Measurements from ENCODE around the gene SV2C. TPM values are rescaled to one million over a fixed set of nuclear protein-coding genes. Genes with fewer than 3 reads are reported as not detected.

Gene SV2C
- total and polyA plus RNA-seq, 3 donors from 2014 or later: 0.24 to 0.87 (median 0.56) TPM

DNA sequence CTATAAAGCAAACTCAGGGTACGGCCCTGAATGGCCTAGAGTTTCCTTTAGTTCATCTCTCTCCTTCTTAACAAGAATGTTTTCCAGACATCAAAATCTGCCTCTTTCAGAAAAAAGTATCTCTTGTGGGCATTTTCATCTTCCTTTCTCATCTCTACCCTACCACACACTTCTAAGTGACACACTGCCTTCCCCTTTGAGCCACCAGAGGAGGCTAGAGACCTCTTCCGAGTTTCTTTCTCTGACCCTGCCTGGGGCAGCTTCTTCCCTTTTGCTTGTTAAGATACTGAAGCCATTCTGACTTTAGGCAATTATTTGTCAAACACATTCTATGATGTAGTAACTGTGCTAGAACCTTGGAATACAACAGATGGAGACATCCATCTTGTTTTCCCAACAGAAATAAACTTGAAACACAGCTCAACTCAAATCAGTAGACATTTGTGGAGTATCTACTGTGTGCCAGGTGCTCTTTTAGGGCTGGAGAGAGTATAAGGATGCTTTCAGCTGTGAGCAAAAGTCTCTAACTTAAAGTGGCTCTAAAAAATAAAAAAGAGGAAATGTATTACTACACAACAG lies 8.6 kb upstream of the SV2C start:
- Histone ChIP-seq H3K27ac (no peak overlapping the region), H3K9me3 (no peaks in the 10 kb centered on the region), H3K27me3 (no peaks in the 10 kb centered on the region), H3K4me3 (no peak overlapping the region), H3K36me3 (ENCODE audit: low read depth, missing control alignments) (no peaks in the 10 kb centered on the region), H3K4me1 (no peaks in the 10 kb centered on the region)
- no peak for TF ChIP-seq POLR2A (IDR thresholded peaks at IDR 0.05)
- TF ChIP-seq, protein P1, sequence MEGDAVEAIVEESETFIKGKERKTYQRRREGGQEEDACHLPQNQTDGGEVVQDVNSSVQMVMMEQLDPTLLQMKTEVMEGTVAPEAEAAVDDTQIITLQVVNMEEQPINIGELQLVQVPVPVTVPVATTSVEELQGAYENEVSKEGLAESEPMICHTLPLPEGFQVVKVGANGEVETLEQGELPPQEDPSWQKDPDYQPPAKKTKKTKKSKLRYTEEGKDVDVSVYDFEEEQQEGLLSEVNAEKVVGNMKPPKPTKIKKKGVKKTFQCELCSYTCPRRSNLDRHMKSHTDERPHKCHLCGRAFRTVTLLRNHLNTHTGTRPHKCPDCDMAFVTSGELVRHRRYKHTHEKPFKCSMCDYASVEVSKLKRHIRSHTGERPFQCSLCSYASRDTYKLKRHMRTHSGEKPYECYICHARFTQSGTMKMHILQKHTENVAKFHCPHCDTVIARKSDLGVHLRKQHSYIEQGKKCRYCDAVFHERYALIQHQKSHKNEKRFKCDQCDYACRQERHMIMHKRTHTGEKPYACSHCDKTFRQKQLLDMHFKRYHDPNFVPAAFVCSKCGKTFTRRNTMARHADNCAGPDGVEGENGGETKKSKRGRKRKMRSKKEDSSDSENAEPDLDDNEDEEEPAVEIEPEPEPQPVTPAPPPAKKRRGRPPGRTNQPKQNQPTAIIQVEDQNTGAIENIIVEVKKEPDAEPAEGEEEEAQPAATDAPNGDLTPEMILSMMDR (IDR thresholded peaks at IDR 0.05): peak in 2 of 3 experiments; percentile 18 to 49
- WGBS, 2 donors: 59 to 60% methylated on average over 2 of the region's 2 CpGs
- intact Hi-C loops (cut with DNase I; ENCODE audit: low total_unique reads): no loop called here
- peak; percentile 33 for DNase-seq

DNA sequence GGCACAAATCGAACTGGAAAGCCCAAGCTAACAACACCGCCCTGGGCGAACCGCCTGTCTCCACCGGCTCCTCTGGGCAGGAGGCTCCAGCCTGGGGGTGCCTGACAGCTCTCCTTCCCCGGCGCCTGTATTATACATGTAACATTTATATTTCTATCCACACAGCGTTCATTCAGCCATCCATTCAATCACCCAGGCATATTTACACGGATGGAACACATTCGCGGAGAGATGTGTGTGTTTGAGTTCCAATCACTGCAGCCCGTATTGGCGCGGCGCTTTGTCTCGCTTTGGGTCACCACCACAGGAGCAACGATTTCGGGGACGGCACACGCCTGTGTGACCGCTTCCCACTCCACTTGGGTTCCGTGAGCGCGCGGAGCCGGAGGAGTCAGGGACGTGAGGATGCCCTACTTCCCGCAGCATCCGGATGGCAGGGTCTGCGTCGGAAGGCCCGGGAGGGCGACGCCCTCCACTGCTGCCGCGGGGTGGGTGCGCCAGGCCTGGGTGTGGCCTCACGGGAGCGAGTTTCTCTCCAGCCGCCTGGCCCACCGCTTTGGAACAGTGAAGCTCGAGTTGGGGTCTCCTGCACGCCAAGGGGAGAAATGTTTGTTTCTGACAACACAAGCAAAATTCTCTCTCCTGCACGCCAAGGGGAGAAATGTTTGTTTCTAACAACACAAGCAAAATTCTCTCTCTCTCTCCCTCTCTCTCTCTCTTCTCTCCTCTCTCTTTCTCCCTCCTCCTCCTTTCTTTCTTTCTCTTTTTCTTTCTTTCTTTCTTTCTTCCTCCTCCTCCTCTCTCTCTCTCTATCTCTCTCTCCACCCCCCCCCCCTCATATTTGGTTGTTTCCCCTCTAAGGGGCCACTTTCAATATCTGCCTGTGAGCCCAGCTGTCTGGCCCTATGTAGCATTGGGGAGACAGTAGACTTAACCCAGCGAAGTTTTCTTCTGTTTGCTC lies 1.1 kb upstream of the SV2C start:
- no peaks in the 10 kb centered on the region for H3K27me3 ChIP-seq
- intact Hi-C loops (cut with DNase I; ENCODE audit: low total_unique reads): no loop called here
- DNase-seq: no peak
- no peaks in the 10 kb centered on the region for H3K36me3 ChIP-seq (ENCODE audit: low read depth, missing control alignments)
- peaks cover 17% of the 10 kb centered on the region for H3K4me1 ChIP-seq
- WGBS, 2 donors: 2 to 3% methylated on average over 31 to 45 of the region's 45 CpGs
- no peaks in the 10 kb centered on the region for H3K9me3 ChIP-seq
- peak overlapping the region; percentile 19 to 61 for H3K4me3 ChIP-seq
- TF ChIP-seq POLR2A (IDR thresholded peaks at IDR 0.05): no peak
- TF ChIP-seq, protein P1 (IDR thresholded peaks at IDR 0.05): no peak
- no peak overlapping the region for H3K27ac ChIP-seq

DNA sequence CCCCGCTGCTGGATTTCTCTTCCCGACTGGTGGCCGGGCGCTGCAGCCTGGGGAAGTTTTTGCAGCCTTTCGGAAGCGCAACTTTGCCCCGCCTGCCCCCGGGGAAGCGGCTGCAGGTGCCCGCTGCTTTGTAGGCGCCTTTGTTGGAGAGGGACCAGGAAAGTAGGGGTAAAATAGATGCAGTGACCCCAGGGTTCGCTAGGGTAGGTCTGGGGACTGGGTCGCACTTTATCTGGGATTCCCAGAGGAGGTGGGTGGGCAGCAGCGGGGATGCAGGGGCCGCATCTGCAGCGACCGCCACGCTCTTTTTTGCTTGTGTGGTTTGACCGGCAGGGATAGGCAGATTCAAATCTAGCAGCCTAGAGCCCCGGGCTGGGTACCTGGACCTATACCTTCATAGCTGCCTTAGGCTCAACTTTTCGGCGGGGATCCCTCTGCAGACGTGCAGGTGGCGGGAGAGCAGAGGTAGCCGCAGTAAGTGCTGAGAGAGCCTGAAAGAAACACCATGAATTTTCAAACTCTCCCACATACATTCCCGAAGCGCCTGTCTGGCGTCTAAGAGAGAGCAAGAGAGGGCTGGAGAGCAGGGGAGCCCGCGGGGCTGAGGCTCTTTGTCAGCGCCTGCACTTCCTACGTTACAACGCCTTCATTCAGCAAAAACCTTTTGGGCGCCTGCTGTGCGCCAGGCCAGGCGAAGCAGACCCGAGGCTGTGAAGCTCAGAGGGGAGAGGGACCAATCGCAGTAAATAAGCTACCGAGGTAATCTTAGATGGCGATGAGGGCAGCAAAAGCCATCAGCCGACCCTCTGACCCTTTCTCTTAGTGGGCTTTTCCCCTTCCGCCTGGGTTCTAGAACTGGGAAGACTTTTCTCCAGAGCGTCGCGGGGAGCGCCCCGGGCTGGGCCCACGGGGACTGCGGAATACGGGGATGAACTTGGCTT lies 642 bp downstream of the SV2C start:
- no peaks in the 10 kb centered on the region for H3K9me3 ChIP-seq
- no peak overlapping the region for H3K27ac ChIP-seq
- H3K36me3 ChIP-seq (ENCODE audit: low read depth, missing control alignments): no peaks in the 10 kb centered on the region
- no peaks in the 10 kb centered on the region for H3K27me3 ChIP-seq
- peaks cover 17% of the 10 kb centered on the region for H3K4me1 ChIP-seq
- peak overlapping the region; percentile 31 to 61 for H3K4me3 ChIP-seq
- WGBS, 2 donors: 1% methylated on average over 50 of the region's 50 CpGs; no CpG with 5 or more reads in 1 of the 2 donors
- peak; percentile 15 for DNase-seq
- intact Hi-C loops (cut with DNase I; ENCODE audit: low total_unique reads): no loop called here
- no peak for TF ChIP-seq POLR2A (IDR thresholded peaks at IDR 0.05)
- TF ChIP-seq, protein P1 (IDR thresholded peaks at IDR 0.05): no peak

DNA sequence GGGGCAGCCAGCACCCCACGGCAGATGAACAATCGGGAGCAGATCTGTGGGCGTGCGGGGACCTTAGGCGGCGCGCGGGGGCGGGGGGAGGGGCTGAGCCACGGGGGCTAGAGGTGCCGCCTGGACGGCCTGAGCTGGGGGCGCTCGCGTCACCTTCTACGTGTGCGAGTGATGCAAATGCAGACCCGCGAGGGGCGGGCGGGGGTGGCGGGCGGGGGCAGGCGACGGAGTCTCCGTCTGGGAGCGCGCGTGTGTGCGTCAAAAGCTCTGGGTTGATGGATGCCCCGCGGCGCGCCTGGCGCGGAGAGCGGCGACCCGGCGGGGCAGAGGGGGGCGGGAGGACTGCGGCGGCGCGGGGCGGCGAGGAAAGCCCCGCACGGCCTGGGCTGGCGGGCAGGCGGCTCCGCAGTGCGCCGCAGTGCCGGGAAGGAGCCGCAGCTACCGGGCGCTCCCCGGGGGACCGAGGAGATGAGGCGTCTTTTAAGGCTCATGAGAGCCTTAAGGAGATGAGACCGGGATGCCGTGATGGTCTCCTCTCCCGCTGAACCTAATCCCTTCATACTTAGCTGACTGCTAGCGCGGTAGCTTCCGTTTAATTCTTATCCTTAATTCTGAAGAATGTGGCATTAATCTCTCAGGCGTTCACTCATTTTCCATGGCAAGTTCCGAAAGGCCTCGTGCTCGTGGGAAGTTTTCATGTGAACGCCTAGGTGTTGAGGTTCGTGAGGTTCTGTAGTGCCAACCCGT lies 1.5 kb downstream of the SV2C start:
- Histone ChIP-seq H3K36me3 (ENCODE audit: low read depth, missing control alignments) (no peaks in the 10 kb centered on the region), H3K27ac (no peak overlapping the region), H3K9me3 (no peaks in the 10 kb centered on the region), H3K4me1 (peaks cover 17% of the 10 kb centered on the region), H3K4me3 (peak overlapping the region; percentile 31 to 61), H3K27me3 (no peaks in the 10 kb centered on the region)
- peak; percentile 15 for DNase-seq
- TF ChIP-seq, protein P1 (IDR thresholded peaks at IDR 0.05): no peak
- no peak for TF ChIP-seq POLR2A (IDR thresholded peaks at IDR 0.05)
- intact Hi-C loops (cut with DNase I; ENCODE audit: low total_unique reads): no loop called here
- 1 to 2% methylated on average over 12 to 70 of the region's 74 CpGs for WGBS, 2 donors

All from testis (tissue), 3 donors.